ENCODE data around the gene MIEF2.
"Not testable (repeated sequence)": the region's sequence is repeated elsewhere in the genome, so short reads cannot be mapped to it uniquely, and the experiment has no call there.

The MIEF2 gene

DNA sequence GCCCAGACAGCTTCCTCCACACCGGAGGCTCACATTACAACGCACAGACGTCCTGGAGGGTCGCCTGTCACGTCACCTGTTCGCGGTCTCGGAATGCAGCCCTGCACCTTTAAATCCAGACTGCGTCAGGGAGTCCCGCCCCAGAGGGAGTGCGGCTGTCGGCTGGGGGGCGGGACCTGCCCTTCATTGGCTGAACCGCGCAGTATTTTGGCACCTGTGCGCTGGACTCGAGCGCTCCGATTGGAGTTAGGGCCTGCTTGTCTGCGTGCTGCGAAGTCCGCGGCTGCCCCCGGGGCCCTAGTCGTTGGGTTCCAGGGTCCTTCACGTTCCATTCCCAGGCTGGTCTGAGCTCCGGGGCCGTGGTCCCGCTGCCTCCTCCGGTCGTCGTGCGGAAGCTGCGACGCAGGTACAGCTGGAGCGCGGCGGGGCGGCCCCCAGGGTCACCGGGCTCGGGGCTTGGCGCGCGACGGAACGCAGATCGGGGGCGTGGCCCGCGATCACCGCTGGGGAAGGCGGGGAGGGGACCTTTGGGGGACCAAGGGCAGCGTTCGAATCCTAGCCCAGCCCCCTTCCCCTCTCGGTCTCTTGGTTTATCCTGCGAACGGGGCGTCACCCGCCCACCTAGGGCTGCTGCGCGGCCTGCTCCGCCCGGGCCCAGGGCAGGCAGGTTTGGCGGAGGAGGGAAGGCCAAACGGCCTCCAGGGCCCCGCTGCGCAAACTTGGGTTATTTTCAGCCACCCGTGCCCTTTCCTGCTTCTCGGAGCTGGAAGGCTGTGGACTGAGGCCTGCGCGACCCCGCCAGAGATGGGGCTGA is at the start of gene MIEF2:
TSS of gene MIEF2 (plus strand) at position 331 of the 814 bp plus-strand sequence. CDS start 2,059 bp downstream, outside the sequence.
- peak; percentile 93 for DNase-seq (ENCODE audit: low spot score)

- DNase-seq (ENCODE audit: low spot score) = no peak
Observed at GRCh38 chr17:18213666-18214270, 46.7 kb upstream of the MIEF2 start.

- not testable (repeated sequence) for DNase-seq (ENCODE audit: low spot score)
Observed at GRCh38 chr17:18216906-18217305, 43.6 kb upstream of the MIEF2 start.

- peak; percentile 78 for DNase-seq (ENCODE audit: low spot score)
Observed at GRCh38 chr17:18217412-18218015, 42.9 kb upstream of the MIEF2 start.

DNA sequence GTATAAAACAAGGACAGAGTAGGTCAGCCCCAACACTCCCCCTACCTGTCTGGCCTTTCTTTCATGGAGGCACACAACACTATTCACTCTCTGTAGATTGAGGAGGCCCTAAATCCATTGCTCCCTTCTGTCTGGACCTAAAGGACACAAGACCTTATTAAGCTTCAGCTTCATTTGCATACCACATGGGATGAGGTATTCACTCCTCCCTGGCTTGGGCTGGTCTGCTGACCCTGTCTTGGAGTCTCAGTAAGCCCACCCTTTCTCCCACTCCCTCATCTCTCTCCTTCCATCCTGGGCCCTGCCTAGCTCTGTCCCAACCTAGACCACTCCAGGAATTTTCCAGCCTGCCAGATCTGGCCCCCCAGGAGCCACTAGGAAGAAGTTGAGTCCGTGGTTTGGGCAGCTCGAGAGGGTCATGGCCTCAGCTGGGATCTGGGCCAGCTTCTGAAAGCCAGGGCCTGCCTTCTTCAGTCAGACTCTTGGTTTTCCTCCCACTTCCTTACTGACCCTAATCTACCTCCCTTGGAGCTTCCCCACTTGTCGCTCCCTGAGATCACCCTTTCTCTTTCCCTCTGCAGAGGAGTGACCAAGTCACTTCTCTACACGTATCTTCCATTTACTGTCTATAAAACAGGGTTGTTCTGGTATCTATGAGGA is 41.6 kb upstream of the MIEF2 start:
- DNase-seq (ENCODE audit: low spot score) = no peak

- DNase-seq (ENCODE audit: low spot score) = no peak
Observed at GRCh38 chr17:18224053-18224386, 36.4 kb upstream of the MIEF2 start.

DNA sequence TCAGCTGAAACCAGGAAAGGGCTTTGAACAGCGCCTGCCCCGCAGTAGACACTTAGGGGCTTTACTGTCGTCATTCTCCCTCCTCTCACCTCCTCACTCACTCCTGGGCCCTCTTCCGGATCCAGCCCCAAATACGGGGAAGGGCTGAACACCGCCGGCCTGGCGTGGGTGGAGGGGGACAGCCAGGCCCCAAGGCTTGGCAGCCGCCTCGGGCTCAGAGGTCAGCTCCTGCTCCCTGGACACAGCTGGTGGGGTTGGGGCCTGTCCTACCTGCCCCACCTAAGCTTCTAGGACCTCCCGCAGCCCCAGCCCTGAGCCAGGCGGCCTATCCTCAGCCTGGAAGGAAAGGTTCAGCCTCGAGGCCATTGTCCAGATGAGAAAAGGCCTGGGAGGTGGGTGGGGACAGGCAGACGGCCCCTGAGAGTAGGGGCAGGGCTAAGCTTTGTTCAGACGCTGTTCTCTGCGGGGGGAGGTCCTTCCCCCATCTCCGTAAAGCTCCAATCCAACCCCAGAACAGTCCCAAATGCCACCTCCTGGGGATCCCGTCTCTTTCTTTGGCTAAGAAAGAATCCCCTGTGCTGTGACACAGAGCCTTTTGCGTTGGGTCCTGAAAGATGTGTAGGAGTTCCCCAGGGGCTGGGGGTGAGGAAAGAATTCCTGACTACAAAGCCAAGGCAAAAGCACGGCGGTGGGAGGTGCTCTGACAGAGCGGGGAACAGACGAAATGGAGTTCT is 35.9 kb upstream of the MIEF2 start:
- no peak for DNase-seq (ENCODE audit: low spot score)

- peak; percentile 96 for DNase-seq (ENCODE audit: low spot score)
Observed at GRCh38 chr17:18225121-18225641, 35.3 kb upstream of the MIEF2 start, which contains the start of gene LLGL1. LLGL1 (plus strand) TSS chr17:18225635; CDS start chr17:18225683, 48 bp downstream.

GRCh38 chr17:18225642-18226283 is 34.7 kb upstream of the MIEF2 start:
- no peak for DNase-seq (ENCODE audit: low spot score)

DNA sequence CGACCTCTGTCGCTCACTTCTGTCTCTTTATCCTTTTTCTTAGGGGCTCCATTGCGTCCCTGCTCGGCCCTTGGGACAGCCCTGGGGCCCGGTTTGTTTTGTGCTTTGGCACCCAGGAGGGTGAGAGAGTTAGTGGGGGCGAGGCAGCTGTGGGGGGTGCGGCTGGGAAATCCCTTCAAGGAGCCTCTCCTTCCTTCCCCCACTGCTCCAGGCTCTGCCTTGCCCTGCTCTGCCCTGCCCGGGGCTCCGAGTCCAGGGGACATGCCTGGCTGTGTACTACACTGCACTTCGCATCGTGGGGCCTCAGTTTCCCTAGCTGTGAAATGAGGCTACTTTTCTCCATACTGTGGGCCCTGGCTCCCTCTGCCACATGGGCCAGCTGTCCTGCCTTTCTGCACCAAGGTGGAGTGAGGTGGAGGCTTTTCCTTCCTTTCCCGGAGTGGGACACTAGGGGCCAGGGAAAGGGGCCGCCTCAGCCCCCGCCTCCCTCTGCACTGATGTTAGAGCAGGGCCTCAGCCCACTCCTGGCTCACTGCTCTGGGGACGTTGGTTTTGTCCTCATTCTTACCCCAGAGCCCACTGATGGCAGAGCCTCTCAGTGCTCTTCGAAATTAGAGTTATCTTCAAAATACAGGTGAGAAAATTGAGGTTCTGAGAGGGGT is 34.0 kb upstream of the MIEF2 start:
- no peak for DNase-seq (ENCODE audit: low spot score)

GRCh38 chr17:18227635-18228034 is 32.8 kb upstream of the MIEF2 start:
- DNase-seq (ENCODE audit: low spot score) = no peak

DNA sequence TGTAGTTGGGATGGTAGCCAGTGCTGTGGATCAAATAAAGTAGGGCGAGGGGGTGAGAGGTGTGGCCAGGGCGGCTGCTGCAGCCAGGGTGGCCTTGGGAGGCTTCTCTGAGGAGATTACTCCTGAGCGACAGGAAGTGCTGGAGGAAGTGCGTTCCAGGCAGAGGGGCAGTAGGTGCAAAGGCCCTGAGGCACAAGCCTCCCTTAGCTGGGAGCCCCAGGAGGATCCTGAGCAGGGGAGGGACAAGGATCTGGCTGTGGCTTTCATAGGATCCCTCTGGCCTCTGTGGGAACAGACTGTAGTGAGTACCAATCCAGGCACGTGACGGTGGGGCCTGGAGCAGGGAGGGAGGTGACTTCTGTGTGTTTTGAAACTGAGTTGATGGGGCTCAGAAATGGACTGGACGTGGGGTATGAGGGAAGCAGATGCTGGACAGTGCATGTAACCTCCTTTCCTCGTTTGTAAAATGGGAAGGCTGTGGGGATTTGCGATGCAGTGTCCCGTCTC is 32.2 kb upstream of the MIEF2 start:
- DNase-seq (ENCODE audit: low spot score) = no peak

- no peak for DNase-seq (ENCODE audit: low spot score)
Observed at GRCh38 chr17:18229254-18229653, 31.2 kb upstream of the MIEF2 start.

DNA sequence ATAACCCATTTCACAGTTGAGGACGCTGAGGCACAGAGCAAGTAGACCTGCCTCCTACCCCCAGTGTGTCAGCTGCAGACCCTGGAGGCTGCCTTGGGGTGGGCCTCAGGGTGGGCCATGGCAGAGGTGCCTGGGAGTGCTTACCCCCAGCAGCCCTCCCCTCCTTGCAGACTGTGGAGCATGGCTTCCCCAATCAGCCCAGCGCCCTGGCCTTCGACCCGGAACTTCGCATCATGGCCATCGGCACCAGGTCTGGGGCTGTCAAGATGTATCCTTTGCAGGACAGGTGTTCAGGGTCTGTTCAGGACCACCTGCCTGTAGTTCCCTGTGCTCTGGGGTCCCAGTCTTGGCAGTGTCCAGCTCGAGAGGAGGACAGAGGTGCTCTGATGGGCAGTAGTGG is 30.7 kb upstream of the MIEF2 start:
- DNase-seq (ENCODE audit: low spot score) = no peak

DNA sequence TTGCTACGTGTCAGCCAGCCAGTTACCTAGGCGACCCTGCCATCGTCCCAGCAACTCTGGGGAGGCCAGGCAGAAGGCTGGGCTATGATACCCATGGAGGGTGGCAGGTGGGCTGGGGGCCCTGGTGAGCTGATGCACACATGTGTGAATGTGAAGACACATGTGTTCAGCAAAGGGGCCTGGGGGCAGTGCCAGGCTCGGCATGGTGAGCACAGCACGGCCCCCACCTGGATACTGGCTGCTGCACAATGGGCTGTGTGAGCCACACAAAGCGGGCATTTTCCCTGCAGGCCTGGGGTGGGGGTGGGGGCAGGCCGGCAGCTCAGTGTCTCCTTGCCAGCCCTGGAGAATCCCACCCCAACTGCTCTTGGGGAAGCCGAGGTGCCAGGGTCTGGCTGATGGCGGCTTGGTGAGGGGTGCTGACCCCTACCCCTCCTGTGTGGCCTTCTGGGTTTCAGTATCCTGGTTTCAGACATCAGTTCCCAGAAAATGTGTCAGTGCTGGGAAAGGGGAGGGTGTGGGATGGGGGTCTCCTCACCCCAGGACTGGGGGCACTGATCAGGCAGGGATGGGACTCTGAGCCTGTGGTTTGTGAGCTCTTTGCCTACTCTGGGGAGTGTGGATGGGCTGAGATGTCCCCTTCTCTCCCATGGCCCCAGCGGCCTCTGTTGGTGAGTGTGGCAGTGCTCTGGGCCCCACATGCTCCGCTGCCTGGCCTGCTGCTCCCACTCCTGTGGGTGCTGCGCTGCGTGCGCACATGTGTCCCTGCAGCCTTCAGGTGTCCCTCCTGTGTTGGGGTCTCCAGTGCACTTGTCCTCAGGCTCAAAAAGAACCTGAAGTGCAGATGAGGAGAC is 29.9 kb upstream of the MIEF2 start:
- DNase-seq (ENCODE audit: low spot score) = no peak

DNA sequence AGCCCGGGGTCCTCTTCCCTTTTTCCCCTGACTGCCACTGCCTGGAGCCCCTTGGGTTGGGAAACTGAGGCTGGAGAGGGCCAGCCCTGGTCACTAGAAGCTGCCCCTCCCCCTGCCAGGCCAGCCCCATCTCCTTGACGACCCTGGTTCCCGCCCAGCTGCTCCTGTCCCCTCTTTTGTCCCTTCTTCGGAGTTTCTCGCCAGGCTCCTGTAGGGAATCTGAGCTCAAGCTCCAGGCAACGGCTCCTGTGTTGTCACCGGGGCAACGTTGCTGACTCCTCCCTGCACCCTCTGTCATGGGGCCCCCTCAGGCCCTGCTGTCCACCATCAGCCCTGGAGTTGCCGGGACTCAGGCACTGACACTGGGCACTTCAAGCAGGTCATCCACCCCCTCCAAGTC is 29.3 kb upstream of the MIEF2 start:
- DNase-seq (ENCODE audit: low spot score) = no peak

- no peak for DNase-seq (ENCODE audit: low spot score)
Observed at GRCh38 chr17:18233803-18234518, 26.5 kb upstream of the MIEF2 start.

- DNase-seq (ENCODE audit: low spot score) = no peak
Observed at GRCh38 chr17:18234853-18235380, 25.5 kb upstream of the MIEF2 start.
